AG20443 (cell line): Measurements from ENCODE around the gene B4GALT5.

Experiments used
- DNase-seq: peaks from one replicate; pipeline ENCODE4 v3.0.0; 2012; ENCODE audit warnings: low spot score, mixed read lengths

Gene B4GALT5

DNA sequence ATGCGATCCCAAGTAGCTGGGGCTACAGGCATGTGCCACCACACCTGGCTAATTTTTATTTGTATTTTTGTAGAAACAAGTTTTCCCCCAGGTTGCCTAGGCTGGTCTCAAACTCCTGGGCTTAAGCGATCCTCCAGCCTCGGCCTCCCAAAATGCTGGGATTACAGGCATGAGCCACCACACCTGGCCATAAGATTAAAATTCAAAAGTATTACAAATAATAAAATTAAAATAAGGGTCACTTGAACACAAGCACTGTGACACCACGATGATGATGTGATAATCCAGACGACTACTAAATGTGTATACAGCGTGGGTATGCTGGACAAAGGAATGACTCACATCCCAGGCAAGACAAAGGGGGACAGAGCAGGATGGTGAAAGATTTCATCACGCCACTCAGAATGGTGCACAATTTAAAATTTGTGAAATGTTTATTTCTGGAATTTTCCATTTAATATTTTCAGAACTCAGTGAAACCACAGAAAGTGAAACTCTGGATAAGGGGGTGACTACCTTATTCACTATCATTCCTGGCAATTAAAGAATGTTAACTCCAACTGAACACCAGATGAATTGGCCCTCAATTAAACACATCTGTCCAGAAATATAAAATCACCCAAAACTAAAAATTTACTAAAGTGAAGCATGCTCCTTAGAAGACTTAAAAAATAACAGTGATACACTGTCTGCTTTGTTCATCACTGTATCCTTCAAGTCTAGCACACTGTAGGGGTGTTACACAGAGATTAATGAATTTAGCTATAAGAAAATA lies 13.1 kb downstream of the B4GALT5 start:
- DNase-seq: peak; percentile 67

GRCh38 chr20:49699200-49699992 lies 14.3 kb downstream of the B4GALT5 start:
- no peak for DNase-seq

DNA sequence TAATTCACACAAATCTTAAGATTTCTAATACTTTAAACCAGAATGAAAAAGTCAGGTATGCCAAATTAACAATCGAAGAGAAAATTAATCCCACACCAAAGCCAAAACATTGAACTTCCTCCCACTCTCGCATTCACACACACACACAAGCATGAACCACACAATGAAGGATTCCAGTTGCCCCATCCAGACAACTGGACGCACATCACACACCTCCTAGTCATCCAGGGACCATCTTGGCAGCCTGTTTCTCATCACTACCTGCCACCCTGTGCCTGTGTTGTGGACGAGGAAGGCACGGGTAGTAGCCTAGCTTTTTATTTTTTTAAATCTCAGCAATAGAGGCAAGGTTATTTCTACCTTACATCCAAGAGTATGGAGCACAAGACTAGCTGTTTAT lies 15.2 kb downstream of the B4GALT5 start:
- no peak for DNase-seq

GRCh38 chr20:49697071-49697470 lies 16.6 kb downstream of the B4GALT5 start:
- DNase-seq: no peak

GRCh38 chr20:49696594-49696993 lies 17.1 kb downstream of the B4GALT5 start:
- no peak for DNase-seq

DNA sequence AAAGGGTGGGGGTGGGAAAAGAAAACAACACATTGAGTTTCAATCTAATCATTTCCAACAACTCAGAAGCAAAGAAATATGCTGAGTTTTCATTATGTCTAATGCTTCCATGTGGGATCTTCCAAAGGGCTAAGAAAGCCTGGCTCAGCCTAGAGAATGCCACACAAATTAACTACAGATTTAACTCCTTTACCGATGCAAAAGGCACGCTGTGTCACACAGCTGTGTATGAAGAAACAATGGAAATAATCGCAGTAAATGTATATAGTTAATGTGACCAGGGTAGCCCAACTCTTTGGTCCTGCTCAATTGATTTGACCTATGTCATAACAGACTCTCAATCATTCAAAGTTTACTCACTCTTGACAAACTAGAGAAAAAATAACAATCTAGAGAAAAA lies 17.8 kb downstream of the B4GALT5 start:
- no peak for DNase-seq

DNA sequence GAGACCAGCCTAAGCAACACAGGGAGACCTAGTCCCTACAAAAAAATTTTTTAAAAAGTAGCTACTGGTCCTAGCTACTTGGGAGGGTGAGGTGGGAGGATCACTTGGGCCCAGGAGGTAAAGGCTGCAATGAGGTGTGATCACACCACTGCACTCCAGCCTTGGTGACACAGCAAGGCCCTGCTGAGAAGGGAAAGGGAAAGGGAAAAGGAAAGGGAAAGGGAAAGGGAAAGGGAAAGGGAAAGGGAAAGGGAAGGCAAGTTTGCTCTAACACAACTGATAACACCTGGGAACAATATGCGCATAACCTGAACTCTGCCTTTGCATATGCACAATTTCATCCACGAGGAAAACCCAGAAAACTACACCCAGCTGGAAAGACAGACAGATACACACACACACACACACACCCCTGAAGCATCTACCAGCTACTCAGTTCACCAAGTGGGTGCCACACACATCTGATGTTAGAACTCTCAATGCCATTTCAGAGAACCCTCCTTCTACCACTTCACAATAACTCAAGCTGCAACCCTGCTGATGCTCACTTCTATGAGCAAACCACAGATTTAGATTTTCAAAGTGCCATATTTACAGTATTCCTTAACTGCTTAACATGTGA lies 19.1 kb downstream of the B4GALT5 start:
- no peak for DNase-seq

DNA sequence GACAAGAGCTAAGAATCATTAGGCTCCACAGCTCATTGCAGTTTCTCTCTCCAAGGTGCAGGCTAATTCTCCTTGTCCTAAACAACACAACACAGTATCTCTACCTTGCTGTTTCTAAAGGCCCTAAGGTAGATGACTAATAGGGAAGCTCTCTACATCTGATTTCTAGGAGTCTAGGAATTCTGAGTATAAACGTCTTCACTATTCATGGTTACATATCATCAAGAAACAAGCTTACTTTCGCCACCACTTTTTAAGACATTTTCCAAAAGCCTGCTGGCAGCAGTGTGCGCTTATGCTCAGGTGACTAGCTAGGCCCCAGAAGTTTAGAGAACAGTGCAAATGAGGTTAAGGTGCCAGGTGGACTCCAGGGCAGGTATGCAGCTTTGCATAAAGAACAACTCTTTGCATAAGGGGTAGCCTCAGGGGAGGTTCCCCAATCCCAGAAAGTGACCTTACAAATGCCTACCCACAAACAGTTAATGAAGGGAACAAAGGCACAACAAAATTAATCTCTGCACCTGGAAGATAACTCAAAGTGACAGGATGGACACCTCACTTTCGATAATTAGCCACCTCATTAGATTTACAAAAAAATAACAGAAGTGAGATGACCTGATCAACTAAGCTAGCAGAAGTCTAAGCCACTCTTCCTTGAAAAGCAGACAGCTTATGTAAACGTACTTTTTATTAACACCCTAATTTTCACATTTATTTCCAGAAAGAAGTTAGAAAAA lies 20.1 kb downstream of the B4GALT5 start:
- DNase-seq: no peak

DNA sequence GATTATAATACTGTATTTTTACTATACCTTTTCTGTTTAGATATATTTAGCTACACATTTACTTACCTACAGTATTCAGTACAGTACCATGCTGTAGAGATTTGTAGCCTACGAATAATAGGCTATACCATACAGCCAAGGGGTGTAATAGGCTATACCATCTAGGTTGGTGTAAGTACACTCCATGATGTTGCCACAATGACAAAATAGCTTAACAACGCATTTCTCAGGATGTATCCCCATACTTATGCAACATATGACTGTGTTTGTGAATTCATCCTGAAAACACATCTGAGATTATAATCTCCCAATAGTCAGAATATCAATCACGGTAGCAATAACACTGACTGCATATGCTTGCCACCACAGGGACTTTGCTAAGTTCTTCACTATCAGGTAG lies 20.7 kb downstream of the B4GALT5 start:
- no peak for DNase-seq

DNA sequence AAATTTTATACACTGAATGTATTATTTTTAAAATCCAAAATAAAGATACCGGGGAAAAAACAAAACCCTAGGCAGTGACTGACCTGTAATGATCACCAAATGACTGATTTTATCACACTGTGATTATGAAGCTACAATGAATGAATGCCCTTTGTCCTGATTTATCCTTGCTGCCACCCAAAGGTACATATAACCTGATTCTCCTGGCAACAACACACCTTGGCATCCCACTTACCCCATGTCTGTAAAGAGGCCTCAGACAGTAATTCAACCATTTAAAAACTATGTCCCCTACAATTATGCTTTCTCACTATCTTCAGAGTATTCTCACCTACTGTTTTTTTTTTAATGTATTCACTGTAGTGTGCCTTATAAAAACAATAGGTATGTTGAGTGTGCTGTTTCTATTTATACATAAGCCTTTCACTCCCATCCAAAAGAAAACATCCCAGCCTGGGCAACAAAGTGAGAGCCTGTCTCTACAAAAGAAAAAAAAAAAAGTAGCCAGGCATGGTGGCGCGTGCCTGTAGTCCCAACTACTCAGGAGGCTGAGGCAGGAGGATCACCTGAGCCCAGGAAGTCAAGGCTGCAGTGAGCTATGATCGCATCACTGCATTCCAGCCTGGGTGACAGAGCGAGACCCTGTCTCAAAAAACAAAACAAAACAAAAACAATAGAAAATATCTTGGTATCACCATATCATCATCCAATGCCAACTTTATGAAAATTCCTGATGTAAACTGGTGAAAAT lies 21.7 kb downstream of the B4GALT5 start:
- DNase-seq: no peak

DNA sequence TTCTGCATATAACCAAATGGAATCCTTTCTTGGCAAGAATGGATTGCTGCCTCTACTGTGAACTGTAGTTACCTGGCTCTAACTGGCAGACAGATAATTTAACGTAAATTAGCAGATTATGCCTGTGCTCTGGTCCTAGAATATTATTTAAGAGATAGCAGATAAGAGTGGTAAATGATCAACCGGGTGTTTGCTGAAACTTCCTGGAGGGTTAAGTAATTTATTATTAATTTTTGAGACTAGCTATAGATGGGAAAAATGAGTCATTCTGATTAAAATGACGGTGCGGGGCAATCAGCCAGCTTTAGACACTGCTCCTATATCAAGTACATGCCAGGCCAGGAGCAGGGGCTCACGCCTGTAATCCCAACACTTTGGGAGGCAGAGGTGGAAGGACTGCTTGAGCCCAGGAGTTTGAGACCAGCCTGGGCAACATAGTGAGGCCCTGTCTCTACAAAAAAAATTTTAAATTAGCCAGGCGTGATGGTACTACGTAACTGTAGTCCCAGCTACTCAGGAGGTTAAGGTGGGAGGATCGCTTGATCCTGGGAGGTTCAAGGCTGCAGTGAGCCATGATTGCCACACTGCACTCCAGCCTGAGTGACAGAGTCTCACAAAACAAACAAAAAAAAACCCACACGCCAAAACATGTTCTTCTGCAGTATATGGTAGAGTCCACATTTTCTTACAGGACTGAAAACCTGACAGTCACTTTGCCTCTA lies 22.6 kb downstream of the B4GALT5 start:
- no peak for DNase-seq

DNA sequence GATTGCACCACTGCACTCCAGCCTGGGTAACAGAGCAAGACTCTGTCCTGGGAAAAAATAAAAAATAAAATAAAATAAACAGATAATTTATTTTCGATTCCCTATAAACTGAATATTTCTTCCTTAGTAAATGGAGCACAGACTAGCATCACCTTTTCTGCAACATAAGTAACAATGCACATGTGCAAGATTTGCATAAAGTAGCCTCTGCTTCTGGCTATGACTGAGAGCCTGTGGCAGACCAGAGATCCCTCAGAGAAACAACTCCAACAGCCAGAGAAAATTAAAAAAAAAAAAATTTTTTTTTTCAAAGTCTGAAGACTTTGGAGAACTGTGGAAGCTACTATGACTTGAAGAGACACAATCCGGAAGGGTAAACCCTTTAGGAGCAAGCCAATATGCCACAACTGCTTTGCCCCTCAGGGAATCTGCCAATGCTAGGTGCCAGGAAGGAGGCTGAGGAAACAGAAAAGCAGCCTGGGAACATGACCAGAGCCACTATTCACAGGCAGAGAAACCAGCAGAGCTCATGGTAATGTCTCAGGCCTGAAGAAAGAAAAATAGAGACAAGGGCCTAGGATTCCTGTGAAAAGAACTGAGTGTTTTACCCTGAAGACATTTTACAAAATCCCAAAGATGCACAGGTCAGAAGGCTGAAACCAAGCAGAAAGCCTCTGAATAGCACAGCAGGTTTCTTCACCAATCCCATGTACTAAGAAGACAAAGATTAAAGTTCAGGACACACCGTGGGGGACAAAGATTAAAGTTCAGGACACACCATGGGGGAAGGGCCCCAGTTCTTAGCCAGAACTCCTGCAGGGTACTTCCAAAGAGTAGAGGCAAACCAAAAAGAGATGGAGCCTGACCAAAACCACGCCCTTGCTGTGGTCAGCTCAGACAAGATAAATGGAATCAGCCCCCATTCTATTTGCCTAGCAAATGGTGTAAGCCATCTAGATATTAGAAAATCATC lies 25.8 kb downstream of the B4GALT5 start:
- DNase-seq: no peak

DNA sequence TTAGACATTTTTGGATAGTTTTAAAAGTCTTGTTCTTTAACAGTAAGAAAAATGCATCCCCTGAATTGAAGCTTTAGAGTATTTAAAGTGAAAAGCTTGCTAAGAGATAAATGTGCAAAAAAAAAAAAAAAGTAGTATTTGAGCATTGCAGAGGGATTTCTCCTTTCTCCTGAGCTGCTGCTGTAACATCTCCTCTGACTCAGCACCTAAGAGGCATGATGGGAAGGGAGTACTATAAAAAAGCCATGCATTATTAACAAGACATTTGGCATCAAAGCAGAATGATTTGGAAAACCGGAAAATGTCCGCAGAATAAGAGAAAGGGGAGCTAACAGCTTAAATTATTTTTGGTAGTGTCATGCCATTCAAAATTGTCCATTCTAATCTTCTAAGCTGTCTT lies 27.9 kb downstream of the B4GALT5 start:
- DNase-seq: peak; percentile 58

- DNase-seq: peak; percentile 40
Measured at GRCh38 chr20:49685161-49685601, 28.5 kb downstream of the B4GALT5 start.

DNA sequence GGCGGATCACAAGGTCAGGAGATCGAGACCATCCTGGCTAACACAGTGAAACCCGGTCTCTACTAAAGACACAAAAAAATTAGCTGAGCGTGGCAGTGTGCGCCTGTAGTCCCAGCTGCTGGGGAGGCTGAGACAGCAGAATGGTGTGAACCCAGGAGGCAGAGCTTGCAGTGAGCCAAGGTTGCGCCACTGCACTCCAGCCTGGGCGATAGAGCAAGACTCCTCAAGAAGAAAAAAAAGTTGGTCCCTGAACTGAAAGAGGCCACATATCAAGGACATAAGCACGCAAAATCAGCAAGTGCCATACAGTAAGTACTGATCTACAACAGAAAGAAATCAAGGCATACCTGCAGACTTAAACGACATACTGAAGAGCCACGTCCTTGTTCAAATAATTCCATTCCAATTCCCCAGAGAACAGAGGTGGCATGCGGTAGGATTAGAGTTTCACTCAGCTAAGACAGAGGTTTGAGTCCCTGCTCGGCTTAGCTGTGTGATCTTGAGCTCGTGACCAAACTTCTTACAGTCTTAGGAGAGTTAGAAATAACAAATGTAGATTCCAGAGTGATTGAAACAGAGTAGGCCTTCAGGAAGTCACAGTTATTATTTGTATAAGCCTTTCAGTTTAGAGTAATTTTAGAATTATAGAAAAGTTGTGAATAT lies 29.2 kb downstream of the B4GALT5 start:
- no peak for DNase-seq

DNA sequence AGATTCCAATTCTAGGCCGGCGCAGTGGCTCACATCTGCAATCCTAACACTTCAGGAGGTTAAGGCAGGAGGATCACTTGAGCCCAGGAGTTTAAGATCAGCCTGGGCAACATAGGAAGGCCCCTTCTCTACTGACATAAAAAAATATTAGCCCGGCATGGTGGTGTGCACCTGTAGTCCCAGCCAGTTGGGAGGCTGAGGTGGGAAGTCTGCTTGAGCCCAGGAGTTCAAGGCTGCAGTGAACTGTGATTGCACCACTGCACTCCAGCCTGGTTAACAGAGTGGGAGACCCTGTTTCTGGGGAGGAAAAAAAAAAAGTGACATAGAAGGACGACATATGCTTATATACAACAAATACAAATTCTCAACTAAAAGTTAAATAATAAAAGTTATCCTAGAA lies 30.9 kb downstream of the B4GALT5 start:
- no peak for DNase-seq

GRCh38 chr20:49682278-49682677 lies 31.4 kb downstream of the B4GALT5 start:
- no peak for DNase-seq

DNA sequence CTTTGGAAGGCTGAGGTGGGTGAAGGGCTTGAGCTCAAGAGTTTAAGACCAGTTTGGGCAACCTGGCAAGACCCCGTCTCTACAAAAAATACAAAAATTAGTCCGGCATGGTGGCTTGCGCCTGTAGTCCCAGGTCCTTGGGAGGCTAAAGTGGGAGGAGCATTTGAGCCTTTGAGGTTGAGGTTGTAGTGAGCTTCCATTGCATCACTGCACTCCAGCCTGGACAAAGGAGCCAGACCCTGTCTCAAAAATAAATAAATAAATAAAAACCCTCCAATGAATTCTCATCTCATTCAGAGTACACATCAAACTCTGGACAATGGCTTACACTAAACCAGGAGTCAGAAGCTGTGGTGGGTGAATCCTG lies 31.8 kb downstream of the B4GALT5 start:
- no peak for DNase-seq

GRCh38 chr20:49680484-49680883 lies 33.2 kb downstream of the B4GALT5 start:
- DNase-seq: no peak
